ENCODE results near the gene TWIST2. TPM values are rescaled to one million over a fixed set of nuclear protein-coding genes. Genes with fewer than 3 reads are reported as not detected.

TWIST2 gene
- total RNA-seq, 2 donors from 2014 or later: 1.9 TPM; not detected in 1

DNA sequence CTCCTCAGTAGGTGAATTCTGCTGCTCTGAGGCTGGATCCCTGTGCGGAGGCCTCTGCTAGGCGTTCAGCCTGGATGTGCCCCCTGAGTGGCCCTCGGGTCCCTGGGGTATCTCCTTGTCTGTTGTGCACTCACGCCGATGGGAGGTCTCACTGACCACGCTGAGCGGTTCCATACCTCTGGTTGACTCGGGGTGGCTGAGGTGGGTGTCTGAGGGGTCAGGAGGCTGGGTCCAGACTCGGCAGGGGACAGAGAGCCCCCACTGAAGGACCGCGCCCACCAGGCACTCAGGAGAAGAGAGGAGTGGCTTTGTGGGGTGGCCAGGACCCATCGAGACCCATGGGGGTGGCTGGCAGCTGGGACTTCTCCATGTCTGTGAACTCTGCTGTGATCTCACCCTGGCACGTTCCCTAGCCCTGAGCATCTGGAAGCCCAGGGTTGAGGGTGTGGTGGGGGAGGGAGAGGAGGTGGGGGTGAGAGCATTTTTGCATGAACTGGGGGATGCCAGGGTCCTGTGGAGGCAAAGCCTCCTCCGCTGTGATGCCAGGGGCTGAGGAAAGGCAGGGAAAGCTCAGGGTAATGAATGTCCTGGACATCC lies 53.7 kb downstream of the TWIST2 start:
- DNase-seq: no peak
- WGBS, 2 experiments (ENCODE audit: insufficient coverage in 1 of 2, insufficient read length in 1 of 2): 93 to 95% methylated on average over 7 to 14 of the region's 14 CpGs
- no peak overlapping the region for H3K27ac ChIP-seq (ENCODE audit: low read depth, low read length)
- no peaks in the 10 kb centered on the region for H3K27me3 ChIP-seq (ENCODE audit: control insufficient read depth, insufficient read depth, low read length, poor library complexity, severe bottlenecking)
- no peaks in the 10 kb centered on the region for H3K36me3 ChIP-seq (ENCODE audit: control insufficient read depth, insufficient read depth, low read length)
- H3K4me1 Mint-ChIP-seq: peaks cover 4% of the 10 kb centered on the region
- no peaks in the 10 kb centered on the region for H3K9me3 ChIP-seq (ENCODE audit: control insufficient read depth, low read length)
- H3K9ac ChIP-seq (ENCODE audit: extremely low read depth, low read length, poor library complexity, severe bottlenecking): no peak overlapping the region
- H3K27ac Mint-ChIP-seq: no peak overlapping the region
- no peak overlapping the region for H3K4me3 ChIP-seq (ENCODE audit: low read length)
- no peaks in the 10 kb centered on the region for H3K27me3 Mint-ChIP-seq (ENCODE audit: insufficient read depth)
- no peak overlapping the region for H3K4me3 Mint-ChIP-seq
- no peaks in the 10 kb centered on the region for H3K4me1 ChIP-seq (ENCODE audit: control insufficient read depth, insufficient read depth, low read length)
- H3K36me3 Mint-ChIP-seq (ENCODE audit: low read depth): no peaks in the 10 kb centered on the region
- H3K9me3 Mint-ChIP-seq: no peaks in the 10 kb centered on the region
- TF ChIP-seq, protein P1, sequence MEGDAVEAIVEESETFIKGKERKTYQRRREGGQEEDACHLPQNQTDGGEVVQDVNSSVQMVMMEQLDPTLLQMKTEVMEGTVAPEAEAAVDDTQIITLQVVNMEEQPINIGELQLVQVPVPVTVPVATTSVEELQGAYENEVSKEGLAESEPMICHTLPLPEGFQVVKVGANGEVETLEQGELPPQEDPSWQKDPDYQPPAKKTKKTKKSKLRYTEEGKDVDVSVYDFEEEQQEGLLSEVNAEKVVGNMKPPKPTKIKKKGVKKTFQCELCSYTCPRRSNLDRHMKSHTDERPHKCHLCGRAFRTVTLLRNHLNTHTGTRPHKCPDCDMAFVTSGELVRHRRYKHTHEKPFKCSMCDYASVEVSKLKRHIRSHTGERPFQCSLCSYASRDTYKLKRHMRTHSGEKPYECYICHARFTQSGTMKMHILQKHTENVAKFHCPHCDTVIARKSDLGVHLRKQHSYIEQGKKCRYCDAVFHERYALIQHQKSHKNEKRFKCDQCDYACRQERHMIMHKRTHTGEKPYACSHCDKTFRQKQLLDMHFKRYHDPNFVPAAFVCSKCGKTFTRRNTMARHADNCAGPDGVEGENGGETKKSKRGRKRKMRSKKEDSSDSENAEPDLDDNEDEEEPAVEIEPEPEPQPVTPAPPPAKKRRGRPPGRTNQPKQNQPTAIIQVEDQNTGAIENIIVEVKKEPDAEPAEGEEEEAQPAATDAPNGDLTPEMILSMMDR (conservative IDR thresholded peaks at IDR 0.05): no peak

DNA sequence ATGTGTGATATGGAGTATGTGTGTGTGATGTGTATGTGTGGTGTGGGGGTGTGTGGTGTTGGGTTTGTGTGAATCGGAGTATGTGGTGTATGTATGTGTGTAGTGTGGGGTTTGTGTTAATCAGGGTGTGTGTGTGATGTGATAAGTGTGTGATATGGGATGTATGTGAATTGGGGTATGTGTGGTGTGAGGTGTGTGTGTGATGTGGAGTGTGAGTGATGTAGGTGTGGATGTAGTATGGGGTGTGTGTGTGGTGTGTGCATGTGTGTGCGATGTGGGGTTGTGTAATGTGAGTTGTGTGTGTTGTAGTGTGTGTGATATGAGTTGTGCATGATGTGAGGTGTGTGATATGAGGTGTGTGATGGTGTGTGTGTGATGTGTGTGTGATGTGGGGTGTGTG lies 54.4 kb downstream of the TWIST2 start:
- Histone ChIP-seq H3K4me3 (ENCODE audit: low read length) (no peak overlapping the region), H3K9ac (ENCODE audit: extremely low read depth, low read length, poor library complexity, severe bottlenecking) (no peak overlapping the region), H3K4me1 (ENCODE audit: control insufficient read depth, insufficient read depth, low read length) (no peaks in the 10 kb centered on the region), H3K27me3 (ENCODE audit: control insufficient read depth, insufficient read depth, low read length, poor library complexity, severe bottlenecking) (no peaks in the 10 kb centered on the region), H3K36me3 (ENCODE audit: control insufficient read depth, insufficient read depth, low read length) (no peaks in the 10 kb centered on the region), H3K27ac (ENCODE audit: low read depth, low read length) (no peak overlapping the region), H3K9me3 (ENCODE audit: control insufficient read depth, low read length) (no peaks in the 10 kb centered on the region)
- DNase-seq: no peak
- peaks cover 4% of the 10 kb centered on the region for H3K4me1 Mint-ChIP-seq
- no peaks in the 10 kb centered on the region for H3K9me3 Mint-ChIP-seq
- no peaks in the 10 kb centered on the region for H3K36me3 Mint-ChIP-seq (ENCODE audit: low read depth)
- 98 to 100% methylated on average over 1 to 2 of the region's 2 CpGs for WGBS, 2 experiments (ENCODE audit: insufficient coverage in 1 of 2, insufficient read length in 1 of 2)
- no peaks in the 10 kb centered on the region for H3K27me3 Mint-ChIP-seq (ENCODE audit: insufficient read depth)
- TF ChIP-seq, protein P1 (conservative IDR thresholded peaks at IDR 0.05): no peak
- no peak overlapping the region for H3K27ac Mint-ChIP-seq
- no peak overlapping the region for H3K4me3 Mint-ChIP-seq

DNA sequence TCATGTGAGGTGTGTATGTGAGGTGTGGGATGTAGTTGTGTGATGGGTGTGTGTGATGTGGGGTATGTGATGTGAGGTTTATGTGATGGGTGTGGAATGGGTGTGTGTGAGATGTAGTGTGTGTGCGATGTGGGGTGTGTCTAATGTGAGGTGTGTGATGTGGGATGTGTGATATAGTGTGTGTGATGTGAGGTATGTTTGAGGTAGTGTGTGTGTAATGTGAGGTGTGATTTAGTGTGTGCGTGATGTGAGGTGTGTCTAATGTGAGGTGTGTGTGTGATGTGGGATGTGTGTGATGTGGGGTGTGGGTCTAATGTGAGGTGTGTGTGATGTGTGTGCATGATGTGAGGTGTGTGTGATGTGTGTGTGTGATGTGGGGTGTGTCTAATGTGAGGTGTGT lies 55.3 kb downstream of the TWIST2 start:
- TF ChIP-seq, protein P1 (conservative IDR thresholded peaks at IDR 0.05): no peak
- no peak overlapping the region for H3K4me3 Mint-ChIP-seq

More for the DNA sequence above, 55.3 kb downstream of the TWIST2 start:
- no peaks in the 10 kb centered on the region for H3K9me3 Mint-ChIP-seq
- DNase-seq: no peak
- Histone ChIP-seq H3K27me3 (ENCODE audit: control insufficient read depth, insufficient read depth, low read length, poor library complexity, severe bottlenecking) (no peaks in the 10 kb centered on the region), H3K36me3 (ENCODE audit: control insufficient read depth, insufficient read depth, low read length) (no peaks in the 10 kb centered on the region), H3K4me3 (ENCODE audit: low read length) (no peak overlapping the region), H3K9ac (ENCODE audit: extremely low read depth, low read length, poor library complexity, severe bottlenecking) (no peak overlapping the region), H3K27ac (ENCODE audit: low read depth, low read length) (no peak overlapping the region), H3K4me1 (ENCODE audit: control insufficient read depth, insufficient read depth, low read length) (no peaks in the 10 kb centered on the region), H3K9me3 (ENCODE audit: control insufficient read depth, low read length) (no peaks in the 10 kb centered on the region)
- no peaks in the 10 kb centered on the region for H3K36me3 Mint-ChIP-seq (ENCODE audit: low read depth)
- H3K4me1 Mint-ChIP-seq: peaks cover 4% of the 10 kb centered on the region
- H3K27ac Mint-ChIP-seq: no peak overlapping the region
- WGBS, 2 experiments (ENCODE audit: insufficient coverage in 1 of 2, insufficient read length in 1 of 2): 90 to 100% methylated on average over 1 to 2 of the region's 2 CpGs
- H3K27me3 Mint-ChIP-seq (ENCODE audit: insufficient read depth): no peaks in the 10 kb centered on the region

Measured in endodermal cell (in vitro differentiated cells).